Subcutaneous adipose tissue (tissue), 4 donors: ENCODE data around the gene IFT122. TPM values are rescaled to one million over a fixed set of nuclear protein-coding genes. Genes with fewer than 3 reads are reported as not detected.

Source experiments
- CTCF ChIP-seq: fragments of 450-650 bp; IDR thresholded peaks from one replicate; pipeline ENCODE4 v1.5.1; 2016; ENCODE audit warnings: low read depth, mild to moderate bottlenecking, control low read depth, antibody characterized with exemption, moderate library complexity
- total RNA-seq, 4 donors: library from RNA; depleted of rRNA; stranded (reverse); fragments of >200 nt; gene quantifications; one replicate each; pipeline ENCODE4 v1.1.0, GENCODE V29; 2016

IFT122 gene
- total RNA-seq, 4 donors from 2014 or later, result 26.4 to 57.3 (median 45.3) TPM

GRCh38 chr3:129530251-129530791 is 90.3 kb downstream of the IFT122 start:
- no peak for TF ChIP-seq CTCF

- TF ChIP-seq CTCF, result no peak
Observed at GRCh38 chr3:129530821-129531220, 90.8 kb downstream of the IFT122 start.

- TF ChIP-seq CTCF, result no peak
Observed at GRCh38 chr3:129531699-129532098, 91.7 kb downstream of the IFT122 start.

GRCh38 chr3:129532261-129532660 is 92.2 kb downstream of the IFT122 start:
- TF ChIP-seq CTCF, result no peak

GRCh38 chr3:129533406-129533805 is 93.4 kb downstream of the IFT122 start:
- TF ChIP-seq CTCF, result no peak

- no peak for TF ChIP-seq CTCF
Observed at GRCh38 chr3:129534428-129535027, 94.5 kb downstream of the IFT122 start.

GRCh38 chr3:129535075-129535474 is 95.1 kb downstream of the IFT122 start:
- TF ChIP-seq CTCF, result no peak
